ENCODE results near the gene CASQ2. TPM values are rescaled to one million over a fixed set of nuclear protein-coding genes. Genes with fewer than 3 reads are reported as not detected.

CASQ2 gene
- polyA plus RNA-seq, 3 donors: not detected

DNA sequence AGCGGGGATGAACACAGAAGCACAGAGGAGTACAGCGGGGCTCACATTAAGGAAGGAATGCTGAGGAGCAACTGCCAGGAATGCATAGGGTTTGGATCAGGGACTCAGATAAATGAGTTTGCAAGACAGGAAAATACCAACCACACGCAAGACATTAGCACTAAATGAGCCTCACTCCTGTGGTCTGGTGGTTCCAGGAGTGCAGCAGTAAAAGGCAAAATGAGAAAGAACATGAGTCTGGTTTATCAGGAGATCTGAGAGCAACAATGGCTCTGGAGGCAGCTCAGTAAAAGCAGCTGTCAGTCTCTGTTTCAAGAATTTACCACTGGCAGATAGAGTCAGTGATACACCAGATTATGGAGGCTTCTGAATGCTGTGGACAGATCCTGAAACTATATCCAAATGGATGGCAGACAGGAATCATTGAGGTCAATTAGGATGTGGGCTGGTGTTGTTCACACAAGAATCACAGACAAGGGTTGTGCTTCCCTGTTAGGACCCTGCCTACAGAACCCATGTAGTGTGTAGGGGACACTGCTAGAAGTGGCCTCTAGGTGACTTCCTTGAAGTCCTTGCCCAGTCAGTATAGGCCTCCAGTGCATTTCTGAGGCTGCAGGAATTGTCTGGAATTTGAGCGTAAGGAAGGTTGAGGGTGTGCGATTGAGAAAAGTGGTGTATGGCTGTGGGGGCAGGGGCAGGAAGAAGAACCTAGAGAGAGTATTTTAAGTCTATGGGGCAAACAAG, 50.3 kb downstream of the CASQ2 start:
- H3K36me3 ChIP-seq (replicated peaks in 1 of 2; ENCODE audit: control insufficient read depth in 1 of 2, insufficient read depth in 2 of 2, low read length in 2 of 2): no peaks in the 10 kb centered on the region
- WGBS (ENCODE audit: insufficient coverage): 100% methylated on average over 4 of the region's 5 CpGs

DNA sequence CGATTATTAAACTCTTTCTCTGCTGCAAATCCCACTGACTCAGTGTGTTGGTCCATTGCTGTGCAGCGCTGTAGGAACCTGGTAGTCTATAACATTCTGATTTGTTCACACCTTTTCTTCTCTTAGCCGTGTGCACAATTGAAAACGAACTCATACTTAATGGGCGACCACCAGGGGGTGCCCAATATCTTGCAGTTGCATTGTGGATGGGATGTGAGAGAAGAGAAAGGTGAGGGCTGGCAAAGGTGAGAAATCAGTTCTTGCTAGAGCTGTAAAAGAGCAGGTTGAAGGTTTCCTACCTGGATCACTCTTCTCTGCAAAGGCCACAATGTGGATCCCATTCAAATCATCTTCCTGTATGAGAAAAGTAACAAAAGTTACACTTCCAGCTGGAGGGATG, 51.0 kb downstream of the CASQ2 start:
- TF ChIP-seq, protein P1, sequence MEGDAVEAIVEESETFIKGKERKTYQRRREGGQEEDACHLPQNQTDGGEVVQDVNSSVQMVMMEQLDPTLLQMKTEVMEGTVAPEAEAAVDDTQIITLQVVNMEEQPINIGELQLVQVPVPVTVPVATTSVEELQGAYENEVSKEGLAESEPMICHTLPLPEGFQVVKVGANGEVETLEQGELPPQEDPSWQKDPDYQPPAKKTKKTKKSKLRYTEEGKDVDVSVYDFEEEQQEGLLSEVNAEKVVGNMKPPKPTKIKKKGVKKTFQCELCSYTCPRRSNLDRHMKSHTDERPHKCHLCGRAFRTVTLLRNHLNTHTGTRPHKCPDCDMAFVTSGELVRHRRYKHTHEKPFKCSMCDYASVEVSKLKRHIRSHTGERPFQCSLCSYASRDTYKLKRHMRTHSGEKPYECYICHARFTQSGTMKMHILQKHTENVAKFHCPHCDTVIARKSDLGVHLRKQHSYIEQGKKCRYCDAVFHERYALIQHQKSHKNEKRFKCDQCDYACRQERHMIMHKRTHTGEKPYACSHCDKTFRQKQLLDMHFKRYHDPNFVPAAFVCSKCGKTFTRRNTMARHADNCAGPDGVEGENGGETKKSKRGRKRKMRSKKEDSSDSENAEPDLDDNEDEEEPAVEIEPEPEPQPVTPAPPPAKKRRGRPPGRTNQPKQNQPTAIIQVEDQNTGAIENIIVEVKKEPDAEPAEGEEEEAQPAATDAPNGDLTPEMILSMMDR (IDR thresholded peaks at IDR 0.05): peak; percentile 74
- no peaks in the 10 kb centered on the region for H3K9me3 Mint-ChIP-seq

More for the DNA sequence above, 50.3 kb downstream of the CASQ2 start:
- intact Hi-C loops (cut with micrococcal nuclease): loop anchor here in 1 of 2 donors (5.0 kb wide), 1 partner anchor 54 kb away; no protein-coding TSS in a partner anchor
- peak overlapping the region in 1 of 7 donors; percentile 69 for H3K27ac Mint-ChIP-seq
- Histone ChIP-seq H4K20me1 (ENCODE audit: insufficient read depth, low read length) (no peaks in the 10 kb centered on the region), H3K4me2 (replicated peaks; ENCODE audit: extremely low read depth, low read length, poor library complexity, severe bottlenecking) (no peak overlapping the region), H3K27ac (ENCODE audit: low read depth in 1 of 2, low read length in 2 of 2) (no peak overlapping the region), H3K9me3 (replicated peaks in 1 of 2; ENCODE audit: control insufficient read depth in 1 of 2, insufficient read depth in 1 of 2, low read length in 2 of 2) (no peaks in the 10 kb centered on the region), H3K4me1 (ENCODE audit: control insufficient read depth in 1 of 2, insufficient read depth in 2 of 2, low read length in 2 of 2) (peaks cover 11% of the 10 kb centered on the region in 2 donors), H2AFZ (ENCODE audit: insufficient read depth, low read depth, low read length, poor library complexity, severe bottlenecking) (no peak overlapping the region), H3K27me3 (ENCODE audit: control insufficient read depth in 2 of 2, insufficient read depth in 2 of 2, low read length in 2 of 2) (no peaks in the 10 kb centered on the region), H3K9ac (ENCODE audit: insufficient read depth, low read length, poor library complexity, severe bottlenecking) (no peak overlapping the region), H3K4me3 (replicated peaks in 1 of 3; ENCODE audit: low read depth in 2 of 3, low read length in 3 of 3) (no peak overlapping the region), H3K79me2 (ENCODE audit: insufficient read depth, low read length) (no peaks in the 10 kb centered on the region)
- H3K4me3 Mint-ChIP-seq: no peak overlapping the region
- TF ChIP-seq, protein P1 (IDR thresholded peaks at IDR 0.05): no peak
- no peaks in the 10 kb centered on the region for H3K36me3 Mint-ChIP-seq
- no peak for DNase-seq
- H3K4me1 Mint-ChIP-seq: peaks cover 13% of the 10 kb centered on the region
- H3K27me3 Mint-ChIP-seq (ENCODE audit: low read depth in 3 of 3): peaks cover 3 to 7% (median 4%) of the 10 kb centered on the region in 3 donors
- no peaks in the 10 kb centered on the region for H3K9me3 Mint-ChIP-seq

More for the DNA sequence above, 51.0 kb downstream of the CASQ2 start:
- Histone ChIP-seq H2AFZ (ENCODE audit: insufficient read depth, low read depth, low read length, poor library complexity, severe bottlenecking) (no peak overlapping the region), H4K20me1 (ENCODE audit: insufficient read depth, low read length) (no peaks in the 10 kb centered on the region), H3K79me2 (ENCODE audit: insufficient read depth, low read length) (no peaks in the 10 kb centered on the region), H3K4me3 (replicated peaks in 1 of 3; ENCODE audit: low read depth in 2 of 3, low read length in 3 of 3) (no peak overlapping the region), H3K27me3 (ENCODE audit: control insufficient read depth in 2 of 2, insufficient read depth in 2 of 2, low read length in 2 of 2) (no peaks in the 10 kb centered on the region), H3K27ac (ENCODE audit: low read depth in 1 of 2, low read length in 2 of 2) (no peak overlapping the region), H3K36me3 (replicated peaks in 1 of 2; ENCODE audit: control insufficient read depth in 1 of 2, insufficient read depth in 2 of 2, low read length in 2 of 2) (no peaks in the 10 kb centered on the region), H3K9me3 (replicated peaks in 1 of 2; ENCODE audit: control insufficient read depth in 1 of 2, insufficient read depth in 1 of 2, low read length in 2 of 2) (no peaks in the 10 kb centered on the region), H3K9ac (ENCODE audit: insufficient read depth, low read length, poor library complexity, severe bottlenecking) (no peak overlapping the region), H3K4me1 (ENCODE audit: control insufficient read depth in 1 of 2, insufficient read depth in 2 of 2, low read length in 2 of 2) (peaks cover 11% of the 10 kb centered on the region in 2 donors), H3K4me2 (replicated peaks; ENCODE audit: extremely low read depth, low read length, poor library complexity, severe bottlenecking) (no peak overlapping the region)
- peaks cover 3 to 7% (median 4%) of the 10 kb centered on the region in 3 donors for H3K27me3 Mint-ChIP-seq (ENCODE audit: low read depth in 3 of 3)
- no peaks in the 10 kb centered on the region for H3K36me3 Mint-ChIP-seq
- peak; percentile 33 to 56 (median 44) for DNase-seq
- H3K4me3 Mint-ChIP-seq: no peak overlapping the region
- H3K4me1 Mint-ChIP-seq: peaks cover 13% of the 10 kb centered on the region
- intact Hi-C loops (cut with micrococcal nuclease): loop anchor here in 1 of 2 donors (5.0 kb wide), 1 partner anchor 55 kb away; no protein-coding TSS in a partner anchor
- peak overlapping the region in 1 of 7 donors; percentile 69 for H3K27ac Mint-ChIP-seq
- 51% methylated on average over 4 of the region's 5 CpGs for WGBS (ENCODE audit: insufficient coverage)
